Measurements from ENCODE around the gene WIPF1. TPM values are rescaled to one million over a fixed set of nuclear protein-coding genes. Genes with fewer than 3 reads are reported as not detected.

The WIPF1 gene
- total and polyA plus RNA-seq, 2 donors (not counting 3 experiments of a cell fraction or from before 2014, with no cell fraction given) = 15.3 to 42.0 TPM

DNA sequence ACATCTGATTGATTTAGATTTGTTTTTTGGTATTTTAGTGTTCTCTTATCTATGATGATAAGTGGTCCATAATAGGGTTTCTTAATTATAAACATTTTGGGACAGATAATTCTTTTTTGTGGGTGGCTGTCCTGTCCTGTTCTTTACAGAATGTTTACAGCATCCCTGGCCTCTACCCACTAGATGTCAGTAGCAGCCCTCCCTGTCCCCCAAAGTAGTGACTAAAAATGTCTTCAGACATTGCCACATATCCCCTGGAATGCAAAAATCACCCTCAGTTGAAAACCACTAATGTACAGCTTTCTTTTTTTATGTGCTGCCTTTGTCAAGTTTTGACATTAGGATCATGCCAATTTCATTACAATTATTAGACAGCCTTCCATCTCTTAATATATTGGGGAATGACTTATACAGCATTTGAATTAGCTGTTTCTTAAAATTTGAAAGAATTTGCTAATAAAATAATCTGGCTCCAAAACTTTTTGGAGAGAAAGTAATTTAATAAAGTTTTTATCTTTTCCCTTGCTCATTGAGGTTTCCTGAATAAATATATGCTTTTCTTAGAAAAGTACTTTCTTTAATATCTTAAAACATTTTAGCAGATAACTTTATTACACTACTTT is 19.5 kb downstream of the WIPF1 start:
- ChIA-PET POLR2A (no interaction called here), CTCF (interaction anchor here (0.7 to 7.4 kb wide), 19 partner anchors 13 to 413 kb away, joined by 3 to 139 read pairs (median 4); partner anchors contain the start of gene WIPF1)
- DNase-seq (ENCODE audit: low read depth, low spot score) (peak; percentile 55), FAIRE-seq (no peak)
- no peaks in the 10 kb centered on the region for H3K36me3 ChIP-seq (ENCODE audit: control insufficient read depth in 2 of 2, extremely low read depth in 1 of 2, insufficient read depth in 2 of 2, low read length in 2 of 2)
- no peak overlapping the region for H3K27ac ChIP-seq (ENCODE audit: insufficient read depth, low read depth, low read length)
- H3K9me3 ChIP-seq (replicated peaks; ENCODE audit: control insufficient read depth, insufficient read depth, low read length) = no peaks in the 10 kb centered on the region
- no TSS peak for BruUV-seq (replicated peaks)
- no peak overlapping the region for H3K4me2 ChIP-seq (ENCODE audit: insufficient read depth, low read length)
- no peak overlapping the region for H2AFZ ChIP-seq (ENCODE audit: low read depth, low read length)
- dilution Hi-C loops (cut with MboI; ENCODE audit: extremely low pct_ligation_motif_present, low sequenced_read_pairs) (no loop called here), intact Hi-C loops (cut with micrococcal nuclease) (loop anchor here (1.0 kb wide), 3 partner anchors 25 to 110 kb away; no protein-coding TSS in a partner anchor)
- no peaks in the 10 kb centered on the region for H3K79me2 ChIP-seq (ENCODE audit: control insufficient read depth, insufficient read depth, low read length)
- H3K4me1 ChIP-seq (ENCODE audit: control insufficient read depth, extremely low read depth, insufficient read depth, low read length) = no peaks in the 10 kb centered on the region
- H3K4me3 ChIP-seq (replicated peaks in 1 of 3; ENCODE audit: insufficient read depth in 1 of 3, low read depth in 1 of 3, low read length in 3 of 3) = no peak overlapping the region
- no peak overlapping the region for H3K9ac ChIP-seq (replicated peaks; ENCODE audit: extremely low read depth, insufficient read depth, low read length)
- TF ChIP-seq POLR2A (IDR thresholded peaks at IDR 0.05; ENCODE audit: low read depth, low read length) (no peak), GATA2 (IDR thresholded peaks at IDR 0.05; ENCODE audit: insufficient read depth, insufficient read length, low read depth, low read length) (no peak)
- TF ChIP-seq, protein P1, sequence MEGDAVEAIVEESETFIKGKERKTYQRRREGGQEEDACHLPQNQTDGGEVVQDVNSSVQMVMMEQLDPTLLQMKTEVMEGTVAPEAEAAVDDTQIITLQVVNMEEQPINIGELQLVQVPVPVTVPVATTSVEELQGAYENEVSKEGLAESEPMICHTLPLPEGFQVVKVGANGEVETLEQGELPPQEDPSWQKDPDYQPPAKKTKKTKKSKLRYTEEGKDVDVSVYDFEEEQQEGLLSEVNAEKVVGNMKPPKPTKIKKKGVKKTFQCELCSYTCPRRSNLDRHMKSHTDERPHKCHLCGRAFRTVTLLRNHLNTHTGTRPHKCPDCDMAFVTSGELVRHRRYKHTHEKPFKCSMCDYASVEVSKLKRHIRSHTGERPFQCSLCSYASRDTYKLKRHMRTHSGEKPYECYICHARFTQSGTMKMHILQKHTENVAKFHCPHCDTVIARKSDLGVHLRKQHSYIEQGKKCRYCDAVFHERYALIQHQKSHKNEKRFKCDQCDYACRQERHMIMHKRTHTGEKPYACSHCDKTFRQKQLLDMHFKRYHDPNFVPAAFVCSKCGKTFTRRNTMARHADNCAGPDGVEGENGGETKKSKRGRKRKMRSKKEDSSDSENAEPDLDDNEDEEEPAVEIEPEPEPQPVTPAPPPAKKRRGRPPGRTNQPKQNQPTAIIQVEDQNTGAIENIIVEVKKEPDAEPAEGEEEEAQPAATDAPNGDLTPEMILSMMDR (IDR thresholded peaks at IDR 0.05; ENCODE audit: extremely low read depth in 1 of 2, insufficient read depth in 1 of 2, low read depth in 1 of 2, low read length in 2 of 2) = peak; percentile 43 to 56
- H3K27me3 ChIP-seq (ENCODE audit: control insufficient read depth in 2 of 2, insufficient read depth in 2 of 2, low read length in 2 of 2) = no peaks in the 10 kb centered on the region
- H3K9me1 ChIP-seq (replicated peaks; ENCODE audit: control insufficient read depth, extremely low read depth, insufficient read depth, low read length) = no peaks in the 10 kb centered on the region
- no peaks in the 10 kb centered on the region for H4K20me1 ChIP-seq (replicated peaks; ENCODE audit: control insufficient read depth, extremely low read depth, insufficient read depth, low read length)

DNA sequence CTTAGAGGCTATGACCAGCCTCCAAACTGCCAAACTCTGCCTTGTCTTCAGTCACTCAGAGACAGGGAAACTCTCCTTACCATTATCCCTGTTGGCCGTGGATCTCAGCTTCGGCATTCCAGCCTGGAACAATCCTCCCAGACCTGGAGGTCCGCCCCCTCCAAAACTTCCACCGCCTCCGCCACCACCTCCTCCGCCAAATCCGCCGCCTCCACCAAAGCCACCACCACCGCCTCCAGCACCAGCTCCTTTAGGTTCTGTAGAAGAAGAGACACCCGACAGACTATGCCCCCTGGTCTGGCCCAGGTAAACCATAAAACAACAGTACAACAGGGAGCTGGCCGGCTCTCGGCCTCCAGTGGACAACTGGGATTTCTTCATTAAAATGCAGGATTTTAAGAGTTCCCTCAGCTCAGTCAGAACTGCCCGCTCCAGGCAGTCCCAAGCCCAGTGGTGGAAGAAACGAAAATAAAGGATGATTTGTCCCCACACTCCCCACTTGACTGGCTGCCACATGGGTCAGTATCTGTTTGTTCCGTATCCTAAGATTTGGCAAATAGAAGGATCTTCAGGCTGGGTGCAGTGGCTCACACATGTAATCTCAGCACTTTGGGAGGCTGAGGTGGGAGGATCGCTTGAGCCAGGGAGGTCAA is 22.4 kb downstream of the WIPF1 start:
- POLR2A ChIA-PET = interaction anchor here (0.7 kb wide), 1 partner anchor 113 kb away, joined by 9 read pairs; no protein-coding TSS in a partner anchor
- TF ChIP-seq JUN (IDR thresholded peaks at IDR 0.05; ENCODE audit: borderline replicate concordance, insufficient read depth, insufficient read length, low read depth) (no peak), MYC (IDR thresholded peaks at IDR 0.05; ENCODE audit: low read depth, low read length) (no peak), POLR2A (IDR thresholded peaks at IDR 0.05; ENCODE audit: low read depth, low read length) (no peak), FOS (IDR thresholded peaks at IDR 0.05; ENCODE audit: borderline replicate concordance, insufficient read depth, low read length) (no peak)
- TF ChIP-seq, protein P1 (IDR thresholded peaks at IDR 0.05; ENCODE audit: extremely low read depth in 1 of 2, insufficient read depth in 1 of 2, low read depth in 1 of 2, low read length in 2 of 2) = no peak
- TF ChIP-seq, protein P2, sequence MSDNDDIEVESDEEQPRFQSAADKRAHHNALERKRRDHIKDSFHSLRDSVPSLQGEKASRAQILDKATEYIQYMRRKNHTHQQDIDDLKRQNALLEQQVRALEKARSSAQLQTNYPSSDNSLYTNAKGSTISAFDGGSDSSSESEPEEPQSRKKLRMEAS (IDR thresholded peaks at IDR 0.05; ENCODE audit: insufficient read depth, insufficient read length) = no peak
- Histone ChIP-seq H3K27me3 (ENCODE audit: control insufficient read depth in 2 of 2, insufficient read depth in 2 of 2, low read length in 2 of 2) (no peaks in the 10 kb centered on the region), H3K9me1 (replicated peaks; ENCODE audit: control insufficient read depth, extremely low read depth, insufficient read depth, low read length) (no peaks in the 10 kb centered on the region), H3K79me2 (ENCODE audit: control insufficient read depth, insufficient read depth, low read length) (no peaks in the 10 kb centered on the region), H2AFZ (ENCODE audit: low read depth, low read length) (no peak overlapping the region), H3K9ac (replicated peaks; ENCODE audit: extremely low read depth, insufficient read depth, low read length) (no peak overlapping the region), H3K4me1 (ENCODE audit: control insufficient read depth, extremely low read depth, insufficient read depth, low read length) (no peaks in the 10 kb centered on the region), H3K9me3 (replicated peaks; ENCODE audit: control insufficient read depth, insufficient read depth, low read length) (no peaks in the 10 kb centered on the region), H4K20me1 (replicated peaks; ENCODE audit: control insufficient read depth, extremely low read depth, insufficient read depth, low read length) (no peaks in the 10 kb centered on the region), H3K36me3 (ENCODE audit: control insufficient read depth in 2 of 2, extremely low read depth in 1 of 2, insufficient read depth in 2 of 2, low read length in 2 of 2) (peaks cover 0 to 9% of the 10 kb centered on the region in 2 experiments), H3K27ac (ENCODE audit: insufficient read depth, low read depth, low read length) (no peak overlapping the region), H3K4me2 (ENCODE audit: insufficient read depth, low read length) (no peak overlapping the region), H3K4me3 (replicated peaks in 1 of 3; ENCODE audit: insufficient read depth in 1 of 3, low read depth in 1 of 3, low read length in 3 of 3) (no peak overlapping the region)
- CTCF ChIA-PET = interaction anchor here (0.7 to 2.3 kb wide), 4 partner anchors 9 to 122 kb away, joined by 3 to 12 read pairs (median 4); no protein-coding TSS in a partner anchor
- intact Hi-C loops (cut with micrococcal nuclease) = no loop called here
- DNase-seq (ENCODE audit: low read depth, low spot score) (no peak), FAIRE-seq (no peak)
- no TSS peak for BruUV-seq (replicated peaks)
- dilution Hi-C loops (cut with MboI; ENCODE audit: extremely low pct_ligation_motif_present, low sequenced_read_pairs) = no loop called here

Measured in endothelial cell of umbilical vein (primary cell).